Coronary artery (tissue), 2 donors: ENCODE results near the gene LDLRAD4.
A peak's percentile ranks its signal among the peaks of the same experiment; 100 is the strongest.

ENCODE experiments used
- DNase-seq: peaks from one replicate; pipeline ENCODE4 v3.0.0-alpha.2; 2017; ENCODE audit warnings: low spot score
- H3K27ac ChIP-seq, 2 donors: fragments of 200-600 bp; sonication (generic); one replicate each; pipeline ENCODE4 v1.5.1; 2016 to 2019
- H3K4me3 ChIP-seq: fragments of 200-600 bp; sonication (generic); 2 replicates; pipeline ENCODE4 v1.5.1; 2016; ENCODE audit warnings: mild to moderate bottlenecking, moderate library complexity
- CTCF ChIP-seq: fragments of 200-600 bp; sonication (generic); IDR thresholded peaks from one replicate; pipeline ENCODE4 v1.5.1; 2019; ENCODE audit warnings: antibody characterized with exemption

Gene LDLRAD4

GRCh38 chr18:13218368-13218991, at the start of gene LDLRAD4:
LDLRAD4 (plus strand) TSS chr18:13218760.
- peak within 1 kb of the TSS; percentile 89 to 91 for H3K27ac ChIP-seq
- TF ChIP-seq CTCF = no peak
- peak within 1 kb of the TSS; percentile 90 for H3K4me3 ChIP-seq
- DNase-seq = peak; percentile 86

- TF ChIP-seq CTCF = no peak
- DNase-seq = no peak
- Histone ChIP-seq H3K4me3 (no peak overlapping the region), H3K27ac (no peak overlapping the region)
These were observed 44.9 kb upstream of the LDLRAD4 start for GRCh38 chr18:13173578-13174145.

GRCh38 chr18:13175266-13175665, 43.3 kb upstream of the LDLRAD4 start:
- DNase-seq = no peak
- no peak overlapping the region for H3K27ac ChIP-seq
- no peak overlapping the region for H3K4me3 ChIP-seq
- TF ChIP-seq CTCF = no peak

GRCh38 chr18:13175754-13176210, 42.8 kb upstream of the LDLRAD4 start:
- no peak for DNase-seq

GRCh38 chr18:13176847-13177246, 41.7 kb upstream of the LDLRAD4 start:
- Histone ChIP-seq H3K27ac (no peak overlapping the region), H3K4me3 (no peak overlapping the region)
- no peak for DNase-seq
- no peak for TF ChIP-seq CTCF

More at GRCh38 chr18:13175754-13176210, 42.8 kb upstream of the LDLRAD4 start:
- Histone ChIP-seq H3K4me3 (no peak overlapping the region), H3K27ac (no peak overlapping the region)
- TF ChIP-seq CTCF = no peak

GRCh38 chr18:13178197-13178596, 40.4 kb upstream of the LDLRAD4 start:
- DNase-seq = no peak
- Histone ChIP-seq H3K4me3 (no peak overlapping the region), H3K27ac (no peak overlapping the region)
- no peak for TF ChIP-seq CTCF

- no peak for TF ChIP-seq CTCF
- no peak overlapping the region for H3K27ac ChIP-seq
- no peak for DNase-seq
- H3K4me3 ChIP-seq = no peak overlapping the region
These were observed 39.6 kb upstream of the LDLRAD4 start for GRCh38 chr18:13178976-13179375.
